Measurements from ENCODE around the gene DIS3.
"Not testable (repeated sequence)": the region's sequence is repeated elsewhere in the genome, so short reads cannot be mapped to it uniquely, and the experiment has no call there.

DIS3 gene

GRCh38 chr13:72806514-72806913 is 24.8 kb upstream of the DIS3 start:
- WGBS (ENCODE audit: insufficient coverage): 100% methylated on average over 1 of the region's 1 CpG
- H3K27me3 ChIP-seq (replicated peaks in 2 of 5; ENCODE audit: control insufficient read depth in 4 of 5, insufficient read depth in 5 of 5, low read length in 4 of 5); H3K27ac ChIP-seq (ENCODE audit: insufficient read depth in 1 of 2, low read depth in 1 of 2, low read length in 2 of 2, poor library complexity in 1 of 2, severe bottlenecking in 2 of 2); POLR2A ChIA-PET; H3K4me1 ChIP-seq (ENCODE audit: control extremely low read depth in 1 of 4, control insufficient read depth in 4 of 4, insufficient read depth in 4 of 4, low read length in 3 of 4); H3K4me3 ChIP-seq (ENCODE audit: control insufficient read depth in 1 of 7, extremely low read depth in 1 of 7, insufficient read depth in 4 of 7, low read depth in 2 of 7, low read length in 6 of 7); DNase-seq; H3K9me3 ChIP-seq (ENCODE audit: control extremely low read depth in 1 of 5, control insufficient read depth in 4 of 5, insufficient read depth in 2 of 5, low read depth in 1 of 5, low read length in 4 of 5): not testable (repeated sequence)
- CTCF ChIA-PET: interaction anchor here (1.0 kb wide), 1 partner anchor 892 kb away, joined by 3 read pairs; no protein-coding TSS in a partner anchor
- peaks cover 10 to 26% (median 13%) of the 10 kb centered on the region in 4 experiments for H3K36me3 ChIP-seq (ENCODE audit: control insufficient read depth in 4 of 4, insufficient read depth in 4 of 4, low read length in 3 of 4)

DNA sequence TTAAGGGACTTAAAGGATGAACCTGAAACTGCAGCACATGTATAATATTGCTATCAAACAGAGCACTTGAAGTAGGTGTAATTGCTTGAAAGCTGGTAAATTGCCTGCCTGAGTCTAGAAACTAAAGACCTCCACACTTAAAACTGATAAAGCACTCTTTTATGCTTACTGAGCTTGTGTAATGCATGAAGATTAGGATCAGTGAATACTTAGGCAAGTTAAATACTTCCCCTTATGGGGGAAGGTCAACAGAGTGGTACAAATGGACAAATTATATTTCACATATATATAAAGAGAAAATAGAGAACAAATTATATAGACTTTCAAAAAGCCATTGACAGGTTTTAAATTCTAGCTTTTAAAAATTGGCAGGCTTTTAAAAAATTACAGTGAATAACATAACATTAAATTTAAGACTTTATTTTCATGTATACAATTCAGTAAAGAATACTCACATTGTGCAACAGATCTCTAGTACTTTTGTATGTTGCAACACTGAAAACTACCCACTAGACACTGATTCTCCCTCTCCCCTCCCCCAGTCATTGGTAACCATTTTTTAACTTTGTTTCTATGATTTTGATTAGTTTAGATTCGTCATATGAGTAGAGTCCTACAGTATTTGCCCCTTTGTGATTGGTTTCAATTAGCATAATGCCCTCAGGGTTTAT is 24.1 kb upstream of the DIS3 start:
- DNase-seq: peak in 2 of 3 donors; percentile 31 to 51
- no peak overlapping the region for H3K4me3 ChIP-seq (ENCODE audit: control insufficient read depth in 1 of 7, extremely low read depth in 1 of 7, insufficient read depth in 4 of 7, low read depth in 2 of 7, low read length in 6 of 7)
- H3K4me1 ChIP-seq (ENCODE audit: control extremely low read depth in 1 of 4, control insufficient read depth in 4 of 4, insufficient read depth in 4 of 4, low read length in 3 of 4): peaks cover 0 to 3% (median 1%) of the 10 kb centered on the region in 4 experiments
- CTCF ChIA-PET: interaction anchor here (1.0 kb wide), 1 partner anchor 893 kb away, joined by 3 read pairs; no protein-coding TSS in a partner anchor
- POLR2A ChIA-PET: no interaction called here
- no CpG with 5 or more reads among the region's 1 CpG for WGBS (ENCODE audit: insufficient coverage)
- H3K36me3 ChIP-seq (ENCODE audit: control insufficient read depth in 4 of 4, insufficient read depth in 4 of 4, low read length in 3 of 4): peaks cover 13 to 27% (median 17%) of the 10 kb centered on the region in 4 experiments
- H3K27ac ChIP-seq (ENCODE audit: insufficient read depth in 1 of 2, low read depth in 1 of 2, low read length in 2 of 2, poor library complexity in 1 of 2, severe bottlenecking in 2 of 2): peak overlapping the region in 1 of 2 experiments; percentile 23
- no peaks in the 10 kb centered on the region for H3K27me3 ChIP-seq (replicated peaks in 2 of 5; ENCODE audit: control insufficient read depth in 4 of 5, insufficient read depth in 5 of 5, low read length in 4 of 5)
- H3K9me3 ChIP-seq (ENCODE audit: control extremely low read depth in 1 of 5, control insufficient read depth in 4 of 5, insufficient read depth in 2 of 5, low read depth in 1 of 5, low read length in 4 of 5): peaks cover 0 to 2% (median 0%) of the 10 kb centered on the region in 5 experiments

DNA sequence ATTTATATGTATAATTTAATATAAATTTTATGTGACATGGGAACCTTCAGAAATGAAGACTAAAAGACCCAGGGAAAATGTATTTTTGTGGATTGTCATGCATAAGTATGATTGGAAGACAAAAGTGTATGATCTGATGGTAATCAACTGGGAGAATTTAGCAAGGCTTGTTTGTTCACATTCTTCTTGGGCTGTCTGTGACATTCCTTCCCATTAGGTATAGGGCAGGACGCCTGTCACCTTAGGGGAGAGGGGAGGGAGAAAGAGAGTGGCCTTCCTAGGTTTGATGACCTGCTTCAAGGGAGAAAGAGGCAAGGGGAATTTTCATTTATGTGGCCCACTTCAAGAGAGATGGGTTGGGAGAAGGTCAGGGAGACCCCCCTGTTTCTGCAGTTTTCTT is 22.6 kb upstream of the DIS3 start:
- POLR2A ChIA-PET: no interaction called here
- Histone ChIP-seq H3K9me3 (ENCODE audit: control extremely low read depth in 1 of 5, control insufficient read depth in 4 of 5, insufficient read depth in 2 of 5, low read depth in 1 of 5, low read length in 4 of 5) (peaks cover 0 to 2% (median 0%) of the 10 kb centered on the region in 5 experiments), H3K27ac (ENCODE audit: insufficient read depth in 1 of 2, low read depth in 1 of 2, low read length in 2 of 2, poor library complexity in 1 of 2, severe bottlenecking in 2 of 2) (no peak overlapping the region), H3K27me3 (replicated peaks in 2 of 5; ENCODE audit: control insufficient read depth in 4 of 5, insufficient read depth in 5 of 5, low read length in 4 of 5) (no peaks in the 10 kb centered on the region), H3K4me3 (ENCODE audit: control insufficient read depth in 1 of 7, extremely low read depth in 1 of 7, insufficient read depth in 4 of 7, low read depth in 2 of 7, low read length in 6 of 7) (no peak overlapping the region), H3K4me1 (ENCODE audit: control extremely low read depth in 1 of 4, control insufficient read depth in 4 of 4, insufficient read depth in 4 of 4, low read length in 3 of 4) (peaks cover 0 to 3% (median 1%) of the 10 kb centered on the region in 4 experiments), H3K36me3 (ENCODE audit: control insufficient read depth in 4 of 4, insufficient read depth in 4 of 4, low read length in 3 of 4) (peaks cover 13 to 40% (median 25%) of the 10 kb centered on the region in 4 experiments)
- CTCF ChIA-PET: no interaction called here
- DNase-seq: no peak
- WGBS (ENCODE audit: insufficient coverage): 100% methylated on average over 1 of the region's 1 CpG

DNA sequence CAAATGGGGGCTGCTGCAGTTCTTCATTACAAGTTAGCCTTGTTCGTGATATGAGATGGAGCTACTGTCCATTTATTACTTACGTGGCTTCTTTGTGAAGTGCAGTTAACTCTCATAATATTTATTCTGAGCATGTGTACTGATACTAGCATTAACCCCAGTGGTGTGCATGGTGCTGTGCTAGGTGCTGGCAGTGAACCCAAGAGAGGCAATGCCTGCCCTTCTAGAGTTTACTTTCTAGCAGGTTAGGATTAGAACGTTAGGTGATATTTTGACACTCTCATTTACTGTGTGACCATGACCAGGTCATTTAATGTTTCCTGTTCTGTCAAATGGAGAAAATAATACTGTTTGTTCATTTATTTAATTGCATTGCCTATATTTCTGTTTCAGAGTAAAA is 17.1 kb upstream of the DIS3 start:
- Histone ChIP-seq H3K27ac (ENCODE audit: insufficient read depth in 1 of 2, low read depth in 1 of 2, low read length in 2 of 2, poor library complexity in 1 of 2, severe bottlenecking in 2 of 2) (no peak overlapping the region), H3K4me3 (ENCODE audit: control insufficient read depth in 1 of 7, extremely low read depth in 1 of 7, insufficient read depth in 4 of 7, low read depth in 2 of 7, low read length in 6 of 7) (no peak overlapping the region), H3K4me1 (ENCODE audit: control extremely low read depth in 1 of 4, control insufficient read depth in 4 of 4, insufficient read depth in 4 of 4, low read length in 3 of 4) (no peaks in the 10 kb centered on the region), H3K27me3 (replicated peaks in 2 of 5; ENCODE audit: control insufficient read depth in 4 of 5, insufficient read depth in 5 of 5, low read length in 4 of 5) (no peaks in the 10 kb centered on the region), H3K36me3 (ENCODE audit: control insufficient read depth in 4 of 4, insufficient read depth in 4 of 4, low read length in 3 of 4) (peaks cover 20 to 59% (median 38%) of the 10 kb centered on the region in 4 experiments), H3K9me3 (ENCODE audit: control extremely low read depth in 1 of 5, control insufficient read depth in 4 of 5, insufficient read depth in 2 of 5, low read depth in 1 of 5, low read length in 4 of 5) (no peaks in the 10 kb centered on the region)
- no peak for DNase-seq
- WGBS (ENCODE audit: insufficient coverage): 100% methylated on average over 2 of the region's 3 CpGs
- CTCF ChIA-PET: interaction anchor here (1.1 to 1.2 kb wide), 2 partner anchors 9 to 47 kb away, joined by 3 to 4 read pairs; no protein-coding TSS in a partner anchor
- POLR2A ChIA-PET: no interaction called here

GRCh38 chr13:72792640-72793039 is 10.9 kb upstream of the DIS3 start:
- DNase-seq: no peak
- no CpG with 5 or more reads among the region's 2 CpGs for WGBS (ENCODE audit: insufficient coverage)
- ChIA-PET POLR2A (no interaction called here), CTCF (no interaction called here)
- H3K4me1 ChIP-seq (ENCODE audit: control extremely low read depth in 1 of 4, control insufficient read depth in 4 of 4, insufficient read depth in 4 of 4, low read length in 3 of 4): peaks cover 0 to 5% (median 0%) of the 10 kb centered on the region in 4 experiments
- H3K36me3 ChIP-seq (ENCODE audit: control insufficient read depth in 4 of 4, insufficient read depth in 4 of 4, low read length in 3 of 4): peaks cover 16 to 49% (median 34%) of the 10 kb centered on the region in 4 experiments
- H3K9me3 ChIP-seq (ENCODE audit: control extremely low read depth in 1 of 5, control insufficient read depth in 4 of 5, insufficient read depth in 2 of 5, low read depth in 1 of 5, low read length in 4 of 5): no peaks in the 10 kb centered on the region
- no peaks in the 10 kb centered on the region for H3K27me3 ChIP-seq (replicated peaks in 2 of 5; ENCODE audit: control insufficient read depth in 4 of 5, insufficient read depth in 5 of 5, low read length in 4 of 5)
- H3K4me3 ChIP-seq (ENCODE audit: control insufficient read depth in 1 of 7, extremely low read depth in 1 of 7, insufficient read depth in 4 of 7, low read depth in 2 of 7, low read length in 6 of 7): no peak overlapping the region
- H3K27ac ChIP-seq (ENCODE audit: insufficient read depth in 1 of 2, low read depth in 1 of 2, low read length in 2 of 2, poor library complexity in 1 of 2, severe bottlenecking in 2 of 2): no peak overlapping the region

DNA sequence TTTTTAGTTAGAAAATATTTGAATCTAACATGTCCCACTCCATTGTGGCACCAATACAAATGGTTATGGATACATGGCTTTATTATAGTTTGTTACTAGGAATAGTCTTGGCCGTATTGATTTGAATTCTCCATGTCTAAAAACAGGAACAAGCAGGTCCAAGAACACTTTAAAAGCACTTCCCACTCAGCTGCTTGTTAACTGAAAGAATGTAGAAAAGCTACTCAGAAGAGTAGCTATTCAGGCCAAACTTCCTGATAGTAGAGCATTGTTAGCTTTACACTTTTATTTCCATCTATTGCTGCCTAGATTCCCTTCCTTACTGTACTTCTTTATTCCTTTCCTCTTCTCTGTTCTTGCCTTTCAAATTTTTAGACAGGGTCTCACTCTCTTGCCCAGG is 7.1 kb upstream of the DIS3 start:
- Histone ChIP-seq H3K27me3 (replicated peaks in 2 of 5; ENCODE audit: control insufficient read depth in 4 of 5, insufficient read depth in 5 of 5, low read length in 4 of 5) (no peaks in the 10 kb centered on the region), H3K4me3 (ENCODE audit: control insufficient read depth in 1 of 7, extremely low read depth in 1 of 7, insufficient read depth in 4 of 7, low read depth in 2 of 7, low read length in 6 of 7) (no peak overlapping the region), H3K9me3 (ENCODE audit: control extremely low read depth in 1 of 5, control insufficient read depth in 4 of 5, insufficient read depth in 2 of 5, low read depth in 1 of 5, low read length in 4 of 5) (no peaks in the 10 kb centered on the region), H3K27ac (ENCODE audit: insufficient read depth in 1 of 2, low read depth in 1 of 2, low read length in 2 of 2, poor library complexity in 1 of 2, severe bottlenecking in 2 of 2) (no peak overlapping the region), H3K4me1 (ENCODE audit: control extremely low read depth in 1 of 4, control insufficient read depth in 4 of 4, insufficient read depth in 4 of 4, low read length in 3 of 4) (peaks cover 0 to 6% (median 1%) of the 10 kb centered on the region in 4 experiments), H3K36me3 (ENCODE audit: control insufficient read depth in 4 of 4, insufficient read depth in 4 of 4, low read length in 3 of 4) (peaks cover 14 to 35% (median 30%) of the 10 kb centered on the region in 4 experiments)
- whole genome bisulfite sequencing (ENCODE audit: insufficient coverage): 20% methylated on average over 1 of the region's 1 CpG
- ChIA-PET POLR2A (no interaction called here), CTCF (interaction anchor here (1.7 to 2.0 kb wide), 2 partner anchors 20 to 36 kb away, joined by 3 to 7 read pairs; no protein-coding TSS in a partner anchor)
- peak in 1 of 3 donors; percentile 5 for DNase-seq

DNA sequence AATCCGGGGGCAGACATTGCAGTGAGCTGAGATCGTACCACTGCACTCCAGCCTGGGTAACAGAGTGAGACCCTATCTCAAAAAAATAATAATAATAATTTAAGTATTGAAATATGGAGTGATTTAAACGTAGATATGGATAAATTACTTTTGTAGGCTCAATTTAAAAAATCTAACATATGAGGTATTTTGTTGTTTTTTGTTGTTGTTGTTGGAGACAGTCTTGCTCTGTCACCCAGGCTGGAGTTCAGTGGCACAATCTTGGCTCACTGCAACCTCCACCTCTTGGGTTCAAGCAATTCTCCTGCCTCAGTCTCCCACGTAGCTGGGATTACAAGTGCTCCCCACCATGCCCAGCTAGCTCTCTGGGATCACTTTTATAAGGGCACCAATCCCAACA is 3.0 kb upstream of the DIS3 start:
- Histone ChIP-seq H3K4me1 (ENCODE audit: control extremely low read depth in 1 of 4, control insufficient read depth in 4 of 4, insufficient read depth in 4 of 4, low read length in 3 of 4) (peaks cover 15 to 33% (median 18%) of the 10 kb centered on the region in 4 experiments), H3K36me3 (ENCODE audit: control insufficient read depth in 4 of 4, insufficient read depth in 4 of 4, low read length in 3 of 4) (peaks cover 6 to 10% (median 9%) of the 10 kb centered on the region in 4 experiments)
- DNase-seq; POLR2A ChIA-PET; H3K4me3 ChIP-seq (ENCODE audit: control insufficient read depth in 1 of 7, extremely low read depth in 1 of 7, insufficient read depth in 4 of 7, low read depth in 2 of 7, low read length in 6 of 7); H3K9me3 ChIP-seq (ENCODE audit: control extremely low read depth in 1 of 5, control insufficient read depth in 4 of 5, insufficient read depth in 2 of 5, low read depth in 1 of 5, low read length in 4 of 5); H3K27me3 ChIP-seq (replicated peaks in 2 of 5; ENCODE audit: control insufficient read depth in 4 of 5, insufficient read depth in 5 of 5, low read length in 4 of 5); H3K27ac ChIP-seq (ENCODE audit: insufficient read depth in 1 of 2, low read depth in 1 of 2, low read length in 2 of 2, poor library complexity in 1 of 2, severe bottlenecking in 2 of 2): not testable (repeated sequence)
- CTCF ChIA-PET: interaction anchor here (1.3 kb wide), 1 partner anchor 32 kb away, joined by 3 read pairs; no protein-coding TSS in a partner anchor
- WGBS (ENCODE audit: insufficient coverage): 100% methylated on average over 1 of the region's 4 CpGs

Measured in common myeloid progenitor, CD34-positive (primary cell).